A673 (cell line): ENCODE measurements around the gene CDH12.

Source experiments
- CTCF ChIP-seq: fragments of 300-800, 200-600 bp; sonication (generic); conservative IDR thresholded peaks from 2 replicates; pipeline ENCODE4 v1.5.1; 2017; ENCODE audit warnings: low read depth, mild to moderate bottlenecking, antibody characterized with exemption, low read length, moderate library complexity, mixed read lengths
- EZH2 ChIP-seq: fragments of 200-600 bp; sonication (generic); IDR thresholded peaks from 2 replicates; pipeline ENCODE4 v1.6.1; 2017; ENCODE audit warnings: borderline replicate concordance, low read depth, mild to moderate bottlenecking, mixed read lengths, antibody characterized with exemption, low read length; ENCODE audit not compliant: poor library complexity, severe bottlenecking

GRCh38 chr5:22470408-22470807 is 382.7 kb downstream of the CDH12 start:
- TF ChIP-seq CTCF (no peak), EZH2 (no peak)
